Parathyroid adenoma (tissue), 2 donors: ENCODE results near the gene CACNA1G.

Experiments
- H2AFZ ChIP-seq: fragments of 300-600 bp; sonication (generic); one replicate; pipeline ENCODE4 v1.7.0; 2017; ENCODE audit warnings: antibody characterized with exemption, mild to moderate bottlenecking
- H3K27ac ChIP-seq: fragments of 300-600 bp; sonication (generic); one replicate; pipeline ENCODE4 v1.7.0; 2017
- H3K27me3 ChIP-seq: fragments of 300-600 bp; sonication (generic); one replicate; pipeline ENCODE4 v1.7.0; 2017; ENCODE audit warnings: low read length; ENCODE audit not compliant: control insufficient read depth, insufficient read depth
- H3K36me3 ChIP-seq: fragments of 300-600 bp; sonication (generic); one replicate; pipeline ENCODE4 v1.7.0; 2017; ENCODE audit warnings: low read length; ENCODE audit not compliant: control insufficient read depth, insufficient read depth
- H3K4me1 ChIP-seq: fragments of 300-600 bp; sonication (generic); one replicate; pipeline ENCODE4 v1.7.0; 2017; ENCODE audit warnings: control low read depth
- H3K4me2 ChIP-seq: fragments of 300-600 bp; sonication (generic); one replicate; pipeline ENCODE4 v1.7.0; 2017; ENCODE audit warnings: low read length
- H3K4me3 ChIP-seq: fragments of 300-600 bp; sonication (generic); one replicate; pipeline ENCODE4 v1.7.0; 2017; ENCODE audit warnings: low read depth, low read length
- H3K79me2 ChIP-seq: fragments of 300-600 bp; sonication (generic); one replicate; pipeline ENCODE4 v1.7.0; 2017; ENCODE audit warnings: control low read depth
- H3K9ac ChIP-seq: fragments of 300-600 bp; sonication (generic); one replicate; pipeline ENCODE4 v1.7.0; 2017; ENCODE audit warnings: mild to moderate bottlenecking
- H3K9me3 ChIP-seq: fragments of 300-600 bp; sonication (generic); one replicate; pipeline ENCODE4 v1.7.0; 2017; ENCODE audit warnings: low read length; ENCODE audit not compliant: control insufficient read depth
- TF ChIP-seq, protein P1 (sequence below): fragments of 300-600 bp; sonication (generic); IDR thresholded peaks from one replicate; pipeline ENCODE4 v1.7.0; 2017; ENCODE audit warnings: antibody characterized with exemption, mild to moderate bottlenecking
- donor health status: primary hyperparathyroidism.

The CACNA1G gene

DNA sequence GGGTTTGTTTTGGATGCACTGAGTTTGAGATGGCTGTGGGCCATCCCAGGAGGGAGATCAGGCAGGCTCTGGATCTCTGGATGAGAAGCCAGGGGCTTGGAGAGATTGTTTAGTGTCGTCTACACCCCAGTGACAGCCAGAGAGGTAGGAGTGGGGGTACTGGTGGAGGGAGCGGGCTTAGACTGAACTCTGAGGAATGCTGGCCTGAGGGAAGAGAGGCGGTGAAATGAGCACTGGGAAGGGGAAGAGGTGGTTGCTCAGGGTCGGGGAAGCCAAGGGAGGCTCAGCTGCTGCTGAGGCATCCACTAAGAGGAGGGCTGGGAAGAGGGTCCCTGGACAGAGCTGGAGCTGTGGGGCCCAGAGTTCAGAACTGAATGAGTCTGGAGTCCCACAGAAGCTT, 23.6 kb downstream of the CACNA1G start:
- H3K9me3 ChIP-seq, result no peaks in the 10 kb centered on the region
- TF ChIP-seq, protein P1, sequence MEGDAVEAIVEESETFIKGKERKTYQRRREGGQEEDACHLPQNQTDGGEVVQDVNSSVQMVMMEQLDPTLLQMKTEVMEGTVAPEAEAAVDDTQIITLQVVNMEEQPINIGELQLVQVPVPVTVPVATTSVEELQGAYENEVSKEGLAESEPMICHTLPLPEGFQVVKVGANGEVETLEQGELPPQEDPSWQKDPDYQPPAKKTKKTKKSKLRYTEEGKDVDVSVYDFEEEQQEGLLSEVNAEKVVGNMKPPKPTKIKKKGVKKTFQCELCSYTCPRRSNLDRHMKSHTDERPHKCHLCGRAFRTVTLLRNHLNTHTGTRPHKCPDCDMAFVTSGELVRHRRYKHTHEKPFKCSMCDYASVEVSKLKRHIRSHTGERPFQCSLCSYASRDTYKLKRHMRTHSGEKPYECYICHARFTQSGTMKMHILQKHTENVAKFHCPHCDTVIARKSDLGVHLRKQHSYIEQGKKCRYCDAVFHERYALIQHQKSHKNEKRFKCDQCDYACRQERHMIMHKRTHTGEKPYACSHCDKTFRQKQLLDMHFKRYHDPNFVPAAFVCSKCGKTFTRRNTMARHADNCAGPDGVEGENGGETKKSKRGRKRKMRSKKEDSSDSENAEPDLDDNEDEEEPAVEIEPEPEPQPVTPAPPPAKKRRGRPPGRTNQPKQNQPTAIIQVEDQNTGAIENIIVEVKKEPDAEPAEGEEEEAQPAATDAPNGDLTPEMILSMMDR, result no peak
- no peaks in the 10 kb centered on the region for H3K27me3 ChIP-seq
- no peak overlapping the region for H3K27ac ChIP-seq
- no peak overlapping the region for H2AFZ ChIP-seq
- H3K9ac ChIP-seq, result no peak overlapping the region
- H3K4me1 ChIP-seq, result peaks cover 7% of the 10 kb centered on the region
- H3K36me3 ChIP-seq, result no peaks in the 10 kb centered on the region
- H3K4me3 ChIP-seq, result no peak overlapping the region
- no peak overlapping the region for H3K4me2 ChIP-seq
- H3K79me2 ChIP-seq, result no peaks in the 10 kb centered on the region

DNA sequence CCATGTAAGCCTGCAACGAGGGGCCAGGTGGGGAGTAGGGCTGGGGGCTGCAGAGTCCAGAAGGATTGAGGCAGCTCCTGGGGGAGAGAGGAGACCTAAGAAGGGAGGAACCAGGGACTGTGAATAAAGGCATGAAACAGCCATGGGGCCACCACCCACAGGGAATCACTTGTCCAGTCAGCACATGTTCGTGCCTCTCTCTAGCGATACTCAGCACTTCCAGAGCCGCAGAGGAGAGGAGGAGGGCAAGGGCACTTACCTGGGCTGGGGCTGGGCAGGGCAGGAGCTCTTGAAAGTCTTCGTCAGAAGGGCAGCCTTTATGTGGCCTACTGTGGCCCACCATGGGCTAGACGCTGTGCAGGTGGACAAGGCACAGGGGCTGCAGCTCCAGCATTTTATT, 24.2 kb downstream of the CACNA1G start:
- TF ChIP-seq, protein P1, result no peak
- Histone ChIP-seq H3K9me3 (no peaks in the 10 kb centered on the region), H3K4me2 (no peak overlapping the region), H3K27me3 (no peaks in the 10 kb centered on the region), H3K27ac (no peak overlapping the region), H3K36me3 (no peaks in the 10 kb centered on the region), H3K4me3 (no peak overlapping the region), H2AFZ (no peak overlapping the region), H3K9ac (no peak overlapping the region), H3K79me2 (no peaks in the 10 kb centered on the region), H3K4me1 (peaks cover 11% of the 10 kb centered on the region)

DNA sequence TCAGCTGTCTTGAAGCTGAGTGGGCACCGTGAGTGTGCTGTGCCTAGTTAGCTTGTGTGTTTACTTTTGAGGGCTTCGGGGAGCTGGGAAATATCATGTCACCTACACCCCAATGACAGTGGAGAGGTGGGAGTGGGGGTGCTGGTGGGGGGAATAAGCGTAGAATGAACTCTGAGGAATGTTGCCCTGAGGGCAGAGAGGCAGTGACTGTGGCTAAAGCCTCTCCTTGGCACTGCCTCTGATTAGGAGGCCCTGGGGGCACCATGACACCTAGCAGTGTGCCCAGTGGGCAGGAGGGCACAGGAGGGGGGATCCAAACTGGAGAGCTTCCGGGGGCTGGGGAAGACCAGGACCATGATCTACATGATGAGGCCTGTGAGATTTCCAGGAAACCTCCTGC, 24.8 kb downstream of the CACNA1G start:
- Histone ChIP-seq H3K9me3 (no peaks in the 10 kb centered on the region), H3K36me3 (no peaks in the 10 kb centered on the region), H3K4me3 (no peak overlapping the region), H2AFZ (no peak overlapping the region), H3K4me2 (no peak overlapping the region), H3K27ac (no peak overlapping the region), H3K79me2 (no peaks in the 10 kb centered on the region), H3K9ac (no peak overlapping the region), H3K27me3 (no peaks in the 10 kb centered on the region), H3K4me1 (peaks cover 11% of the 10 kb centered on the region)
- TF ChIP-seq, protein P1, result no peak

DNA sequence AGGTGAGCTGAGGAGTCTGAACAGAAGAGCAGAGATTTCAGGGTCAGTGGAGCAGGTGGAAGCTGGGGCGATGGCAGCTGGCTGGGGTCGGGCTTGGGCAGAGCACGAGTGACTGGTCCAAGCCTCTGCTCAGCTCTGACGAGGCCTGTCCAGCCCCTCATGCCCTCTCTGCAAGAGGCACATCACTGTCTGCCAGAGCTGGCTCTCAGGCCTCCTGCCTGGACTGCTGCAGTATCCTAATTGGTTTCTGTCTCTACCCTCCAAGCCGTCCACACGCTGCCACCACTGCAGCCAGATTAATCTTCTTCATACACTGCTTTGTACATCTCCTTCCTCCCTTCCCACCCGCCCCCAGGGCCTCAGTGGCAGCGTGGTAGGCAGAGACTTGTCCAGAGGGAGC, 25.4 kb downstream of the CACNA1G start:
- no peaks in the 10 kb centered on the region for H3K79me2 ChIP-seq
- H3K4me2 ChIP-seq, result no peak overlapping the region
- H2AFZ ChIP-seq, result no peak overlapping the region
- no peak overlapping the region for H3K4me3 ChIP-seq
- no peak overlapping the region for H3K27ac ChIP-seq
- no peaks in the 10 kb centered on the region for H3K27me3 ChIP-seq
- peaks cover 11% of the 10 kb centered on the region for H3K4me1 ChIP-seq
- no peaks in the 10 kb centered on the region for H3K36me3 ChIP-seq
- no peaks in the 10 kb centered on the region for H3K9me3 ChIP-seq
- TF ChIP-seq, protein P1, result no peak
- H3K9ac ChIP-seq, result no peak overlapping the region

DNA sequence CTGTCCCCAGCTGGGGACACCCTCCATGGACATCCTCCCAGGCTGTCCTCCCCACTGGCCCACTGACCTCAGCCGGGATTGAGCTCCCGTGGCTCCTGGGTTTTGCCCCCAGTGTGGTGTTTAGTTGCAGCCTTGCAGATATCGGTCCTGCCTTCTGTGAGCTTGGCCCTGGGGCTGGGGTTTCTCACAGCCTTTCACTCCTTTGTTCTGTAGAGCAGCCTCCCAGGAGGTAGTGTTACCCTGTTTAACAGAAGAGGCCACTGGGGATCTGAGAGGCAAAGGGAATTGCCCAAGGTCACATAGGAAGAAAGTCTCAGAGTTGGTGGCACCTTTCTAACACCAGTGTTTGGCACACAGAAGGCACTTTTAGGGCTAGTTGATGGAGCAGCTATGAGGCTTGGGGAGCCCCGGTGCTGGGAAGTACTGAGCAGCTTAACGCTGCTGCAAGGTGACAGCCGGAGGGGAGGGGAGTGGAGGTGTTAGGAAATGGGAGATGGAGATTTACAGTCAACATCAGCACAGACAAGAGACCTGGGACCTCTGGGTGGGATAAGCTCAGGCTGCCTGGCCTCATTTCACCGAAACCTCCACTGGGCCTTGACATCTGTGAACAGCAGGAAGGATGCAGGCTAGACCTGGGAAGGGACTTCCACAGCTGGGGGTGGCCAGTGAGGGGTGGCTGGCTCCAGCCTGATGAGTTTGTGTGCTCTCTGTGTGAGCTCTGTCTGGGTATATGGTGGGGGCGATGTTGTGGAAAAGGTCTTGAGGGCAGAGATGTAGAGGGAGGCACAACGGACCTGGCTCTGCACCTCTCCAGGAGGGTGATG, 26.1 kb downstream of the CACNA1G start:
- Histone ChIP-seq H3K27ac (no peak overlapping the region), H2AFZ (no peak overlapping the region), H3K4me3 (no peak overlapping the region), H3K9ac (no peak overlapping the region), H3K36me3 (no peaks in the 10 kb centered on the region), H3K9me3 (no peaks in the 10 kb centered on the region), H3K4me1 (peaks cover 11% of the 10 kb centered on the region), H3K79me2 (no peaks in the 10 kb centered on the region), H3K27me3 (no peaks in the 10 kb centered on the region), H3K4me2 (no peak overlapping the region)
- TF ChIP-seq, protein P1, result no peak
